HG03520 (cell line): ENCODE measurements around the gene DNM1.

Experiments used
- ATAC-seq: cut with Tn5 transposase; IDR thresholded peaks from one replicate; pipeline ENCODE4 v1.9.1; 2021; ENCODE audit warnings: mild to moderate bottlenecking, moderate library complexity; ENCODE audit not compliant: unreplicated experiment

The DNM1 gene

DNA sequence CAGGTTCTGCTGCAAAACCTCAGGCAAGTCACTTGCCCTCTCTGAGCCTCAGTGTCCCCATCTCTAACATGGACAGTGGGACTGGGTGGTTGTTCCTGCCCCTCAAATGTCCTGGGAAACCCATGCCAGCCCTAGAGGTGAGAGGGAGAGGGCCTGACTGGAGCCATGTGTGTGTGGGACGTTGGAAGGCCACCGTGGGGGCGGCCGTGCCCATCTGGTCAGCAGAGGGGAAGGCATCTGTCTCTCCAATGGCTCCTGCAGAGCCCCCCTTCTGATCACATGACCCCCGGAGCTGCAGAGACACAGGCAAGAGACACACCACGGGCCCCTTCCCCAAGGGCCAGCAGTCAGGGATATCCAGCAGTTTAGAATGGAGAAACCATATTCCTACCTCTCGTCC lies 1.7 kb downstream of the DNM1 start:
- no peak for ATAC-seq

DNA sequence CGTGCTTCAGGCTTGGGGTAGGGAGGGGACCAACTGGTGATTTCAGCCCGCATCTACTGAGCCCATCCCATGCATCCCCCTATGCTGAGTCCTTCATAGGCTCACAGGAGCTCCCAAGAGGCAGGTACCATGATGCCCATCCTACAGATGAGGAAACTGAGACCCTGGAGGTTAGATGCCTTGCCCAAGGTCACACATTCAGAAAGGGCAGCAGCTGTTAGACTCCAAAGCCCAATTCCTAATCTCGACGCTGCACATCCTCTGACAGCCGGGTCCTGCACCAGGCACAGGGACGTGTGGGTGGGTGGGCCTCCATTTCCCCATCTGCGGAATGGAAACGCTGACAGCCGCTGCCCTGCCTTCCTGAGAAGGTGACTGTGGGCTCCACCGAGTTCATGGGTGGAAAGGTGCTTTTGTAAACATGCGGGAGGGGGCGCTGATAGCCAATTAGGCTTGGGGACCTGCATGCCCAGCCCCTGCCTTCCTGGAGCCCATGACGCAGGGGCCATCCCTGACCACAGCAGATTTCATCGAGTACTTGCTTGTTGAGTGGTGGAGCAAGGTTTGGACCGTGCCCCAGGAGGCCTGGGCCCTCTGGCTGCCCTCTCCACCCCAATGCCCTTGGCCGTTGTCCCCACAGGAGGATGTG lies 2.2 kb downstream of the DNM1 start:
- ATAC-seq, result no peak

DNA sequence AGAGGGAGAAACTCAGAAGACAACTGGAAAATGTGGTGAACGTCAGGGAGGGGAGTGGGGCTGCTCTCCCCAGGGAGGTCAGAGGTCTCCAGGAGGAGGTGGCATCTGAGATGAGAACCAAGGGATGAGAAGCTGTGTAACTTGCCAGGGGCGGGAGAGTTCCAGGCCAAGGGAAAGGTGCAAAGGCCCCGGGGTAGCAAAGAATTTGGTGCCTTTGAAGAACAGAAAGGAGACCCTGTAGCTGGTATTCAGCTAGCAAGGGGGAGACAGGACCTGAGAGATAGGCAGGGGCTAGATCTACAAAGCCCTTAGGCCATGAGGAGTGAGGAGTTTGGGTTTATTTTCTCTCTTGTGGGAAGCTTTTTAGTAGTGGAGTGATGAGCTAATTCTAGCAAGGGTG lies 3.3 kb downstream of the DNM1 start:
- ATAC-seq, result no peak

DNA sequence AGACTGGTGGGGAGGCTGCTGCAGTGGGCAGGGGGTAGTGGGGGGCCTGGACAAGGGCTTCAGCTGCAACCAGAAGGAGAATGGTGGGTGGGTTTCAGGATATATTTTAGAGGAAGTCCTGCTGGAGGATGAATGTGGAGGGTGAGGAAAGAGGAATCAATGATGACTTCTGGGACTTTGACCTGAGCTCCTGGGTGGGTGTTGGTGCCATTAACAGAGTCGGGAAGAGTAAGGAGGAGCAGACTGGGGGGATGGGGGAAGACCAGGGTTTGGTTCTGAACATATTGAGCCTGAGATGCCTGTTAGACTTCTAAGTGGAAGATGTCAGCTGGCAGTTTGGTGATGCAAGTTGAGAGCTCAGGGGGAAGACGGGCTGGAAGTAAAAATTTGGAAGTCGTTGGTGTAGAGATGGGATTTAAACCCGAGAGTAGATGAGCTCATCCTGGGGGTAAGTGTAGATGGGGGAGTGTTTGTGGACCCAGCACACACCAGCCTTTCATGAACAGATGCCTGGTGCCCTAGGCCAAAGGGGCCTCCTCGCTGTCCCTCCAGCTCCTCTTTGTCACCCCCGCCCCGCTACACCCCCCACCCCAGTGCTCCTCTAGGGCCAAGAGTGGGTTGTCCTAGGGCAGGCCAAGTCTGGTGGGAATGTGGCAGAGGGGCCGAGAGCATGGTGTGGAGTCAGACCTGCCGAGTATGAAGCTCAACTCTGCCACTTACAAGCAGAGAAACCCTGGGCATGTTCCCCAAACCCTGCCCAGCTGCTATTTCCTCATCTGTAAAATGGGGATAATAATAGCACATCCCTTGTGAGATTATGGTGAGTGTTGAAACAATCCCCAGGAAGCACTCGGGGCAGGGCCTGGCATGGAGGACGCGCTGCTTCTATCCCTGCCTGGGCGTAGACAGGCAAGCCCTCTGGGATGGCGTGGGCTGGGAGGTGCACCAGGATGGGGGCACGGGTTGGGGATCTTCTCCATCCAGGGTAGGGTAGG lies 4.0 kb downstream of the DNM1 start:
- no peak for ATAC-seq

DNA sequence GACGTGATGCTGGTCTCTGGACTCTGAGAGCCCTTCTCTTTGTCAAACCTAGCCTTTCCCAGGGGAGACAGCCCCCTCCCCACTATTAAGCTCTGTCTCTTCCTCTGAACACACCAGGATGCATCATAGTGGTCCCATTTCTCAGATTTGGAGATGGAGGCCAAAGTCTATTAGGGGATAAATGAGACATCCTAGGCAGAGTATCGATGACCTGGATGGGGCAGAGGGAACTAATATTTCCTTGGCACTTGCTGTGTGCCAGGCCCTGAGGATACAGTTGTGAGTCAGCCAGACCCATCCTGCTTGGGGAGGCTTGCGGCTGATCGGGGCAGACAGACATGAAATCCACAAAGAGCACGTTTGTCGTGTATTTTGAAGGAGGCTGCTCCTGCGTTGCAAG lies 5.2 kb downstream of the DNM1 start:
- no peak for ATAC-seq

DNA sequence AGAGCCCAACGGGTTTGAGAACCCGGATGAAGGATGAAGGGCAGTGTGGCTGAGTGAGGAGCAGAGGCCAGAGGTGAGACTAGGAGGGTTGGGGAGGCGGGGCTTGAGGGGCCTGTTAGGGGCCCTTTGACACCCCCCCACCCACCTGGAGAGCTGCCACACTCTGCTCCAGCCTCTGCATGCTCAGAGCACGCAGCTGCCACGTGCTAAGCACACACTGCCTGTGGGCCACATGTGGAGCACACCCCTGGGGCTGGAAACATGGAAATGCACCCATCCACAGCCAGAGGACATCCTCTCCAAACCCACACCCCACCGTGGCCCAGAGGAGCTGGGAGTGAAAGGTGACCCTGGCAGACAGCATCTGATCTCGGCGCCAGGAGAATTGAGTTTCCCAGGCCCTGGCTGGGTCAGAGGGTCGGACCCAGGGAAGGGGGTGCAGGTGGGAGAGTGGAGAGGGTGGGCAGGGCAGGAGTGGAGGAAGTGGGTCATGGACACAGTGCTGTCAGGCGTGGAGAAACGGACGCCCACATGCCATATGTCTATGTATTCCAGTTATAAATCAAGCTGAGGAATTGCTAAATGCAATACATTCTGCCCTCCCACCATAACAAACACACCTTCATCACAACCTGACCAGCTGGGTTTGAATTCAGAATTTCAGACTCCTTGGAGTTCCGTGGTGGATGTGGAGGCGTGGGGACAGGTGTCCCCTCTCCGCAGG lies 5.9 kb downstream of the DNM1 start:
- no peak for ATAC-seq

DNA sequence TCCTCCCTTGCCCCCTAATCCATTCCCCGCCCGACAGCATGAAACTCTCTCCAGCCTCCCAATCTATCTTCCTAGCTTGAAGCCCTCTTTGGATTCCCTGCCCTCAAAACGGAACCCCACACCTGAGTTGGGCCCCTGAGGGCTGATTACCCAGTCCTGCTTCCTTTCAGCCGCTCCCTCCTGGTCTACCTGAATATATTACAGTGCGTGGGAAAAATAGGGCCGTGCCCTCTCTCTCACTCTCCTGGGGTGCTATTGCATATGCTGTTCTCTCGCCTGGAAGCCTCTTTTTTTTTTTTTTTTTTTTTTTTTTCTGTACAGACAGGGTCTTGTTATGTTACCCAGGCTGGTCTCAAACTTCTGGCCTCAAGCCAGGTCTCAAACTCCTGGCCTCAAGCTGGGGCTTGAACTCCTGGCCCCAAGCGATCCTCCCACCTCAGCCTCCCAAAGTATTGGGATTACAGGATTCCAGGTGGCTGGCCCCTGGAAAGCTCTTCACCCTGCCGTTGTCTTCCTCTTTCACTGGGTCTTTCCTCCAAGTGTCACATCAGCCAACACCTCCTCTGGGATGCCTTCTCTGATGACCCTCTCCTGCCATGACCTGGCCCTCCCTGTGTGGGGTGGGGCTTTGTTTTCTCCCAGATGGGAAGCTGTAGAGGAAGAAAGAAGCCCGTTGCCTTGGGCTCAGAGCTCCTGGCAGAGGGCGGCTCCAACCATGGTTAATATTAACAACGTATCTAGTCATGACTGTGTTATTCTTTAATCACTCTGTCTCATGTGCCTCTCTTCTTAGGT lies 8.2 kb downstream of the DNM1 start:
- no peak for ATAC-seq

DNA sequence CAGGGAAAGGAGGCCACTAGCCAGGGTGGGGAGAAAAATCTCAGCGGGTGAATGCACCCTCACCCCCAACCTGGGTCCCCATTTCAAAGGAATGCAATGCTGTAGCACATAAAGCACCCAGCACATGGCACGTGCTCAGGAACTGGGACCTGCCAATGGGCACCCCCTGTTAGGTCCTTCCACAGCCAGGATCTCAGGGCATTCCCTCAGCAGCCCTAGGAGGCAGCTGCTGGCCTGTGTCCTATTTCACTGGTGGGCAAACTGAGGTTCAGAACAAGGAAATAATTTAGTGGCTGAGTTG lies 8.8 kb downstream of the DNM1 start:
- ATAC-seq, result no peak

DNA sequence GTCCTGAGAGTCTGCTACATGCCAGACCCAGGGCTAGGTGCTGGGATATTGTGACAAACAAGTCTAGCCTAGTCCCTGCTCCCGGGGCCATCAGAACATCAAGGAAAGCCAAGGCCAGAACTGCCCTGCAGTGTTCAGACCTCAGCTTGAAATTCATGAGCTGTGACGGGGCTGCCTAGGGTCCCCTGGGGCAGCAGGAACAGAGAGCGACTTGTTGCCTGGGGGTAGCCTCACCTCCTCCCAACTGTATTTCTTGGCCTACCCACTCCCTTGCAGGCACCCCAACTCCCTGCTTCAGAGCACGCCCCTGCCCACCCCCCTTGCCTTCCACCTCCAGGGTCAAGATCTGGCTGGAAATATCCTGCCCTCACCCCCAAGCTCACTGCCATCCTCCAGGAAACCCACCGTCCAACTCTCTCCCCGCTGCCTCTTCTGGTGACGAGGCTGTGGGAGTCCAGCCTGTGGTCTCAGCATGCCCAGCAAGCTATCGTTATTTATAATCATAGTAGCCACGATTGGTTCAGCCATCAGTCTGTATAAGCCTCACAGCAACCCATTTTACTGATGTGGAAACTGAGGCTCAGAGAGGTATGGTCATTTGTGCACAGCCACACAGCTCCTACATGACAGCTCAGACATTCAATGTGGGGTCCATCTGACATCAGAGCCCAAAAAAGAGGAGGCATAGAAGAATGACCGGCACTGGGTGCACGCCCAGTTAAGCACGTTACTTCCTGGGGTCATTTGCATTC lies 10.7 kb downstream of the DNM1 start:
- no peak for ATAC-seq

DNA sequence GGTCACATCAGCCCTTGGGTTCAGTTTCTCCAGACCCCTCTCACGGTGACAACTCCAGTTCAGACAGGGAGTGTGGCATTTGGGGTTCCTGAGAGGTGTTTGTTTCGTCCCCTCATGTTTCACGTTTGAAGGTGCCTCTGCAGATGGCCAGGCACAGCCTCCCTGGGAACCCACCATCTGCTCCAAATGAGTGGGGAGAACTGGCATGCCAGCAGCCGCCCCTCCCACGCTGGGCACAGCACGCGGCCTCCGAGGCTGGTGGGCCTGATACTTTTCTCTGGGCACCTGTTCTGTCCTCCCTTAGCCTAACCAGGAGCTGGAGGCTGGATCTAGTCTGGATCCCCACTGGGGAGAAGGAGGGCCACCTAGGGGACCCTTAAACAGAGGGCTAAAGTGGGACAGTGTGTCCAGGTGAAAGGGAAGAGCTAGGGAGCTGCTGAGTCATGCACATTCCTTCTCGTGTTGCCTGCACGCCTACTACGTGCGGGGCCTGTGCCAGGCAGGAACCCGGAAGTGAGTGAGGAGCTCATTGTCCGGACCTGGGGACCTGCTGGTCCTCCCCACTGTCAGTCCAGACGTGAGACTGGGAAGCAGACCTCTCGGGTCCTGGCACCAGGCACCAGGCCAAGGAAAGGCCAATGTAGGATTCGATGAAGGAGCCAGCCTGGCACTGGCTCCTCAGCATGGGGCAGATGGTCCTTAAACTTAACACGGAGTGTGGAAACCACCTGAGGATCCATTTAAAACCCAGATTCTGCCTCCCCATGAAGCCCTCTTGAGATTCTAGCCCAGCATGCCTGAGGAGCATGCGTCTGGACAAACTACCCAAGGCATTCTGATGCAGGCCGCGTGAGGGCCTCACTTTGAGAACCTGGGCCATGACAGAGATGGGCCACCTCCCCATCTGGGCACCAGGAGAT lies 11.7 kb downstream of the DNM1 start:
- ATAC-seq, result no peak

DNA sequence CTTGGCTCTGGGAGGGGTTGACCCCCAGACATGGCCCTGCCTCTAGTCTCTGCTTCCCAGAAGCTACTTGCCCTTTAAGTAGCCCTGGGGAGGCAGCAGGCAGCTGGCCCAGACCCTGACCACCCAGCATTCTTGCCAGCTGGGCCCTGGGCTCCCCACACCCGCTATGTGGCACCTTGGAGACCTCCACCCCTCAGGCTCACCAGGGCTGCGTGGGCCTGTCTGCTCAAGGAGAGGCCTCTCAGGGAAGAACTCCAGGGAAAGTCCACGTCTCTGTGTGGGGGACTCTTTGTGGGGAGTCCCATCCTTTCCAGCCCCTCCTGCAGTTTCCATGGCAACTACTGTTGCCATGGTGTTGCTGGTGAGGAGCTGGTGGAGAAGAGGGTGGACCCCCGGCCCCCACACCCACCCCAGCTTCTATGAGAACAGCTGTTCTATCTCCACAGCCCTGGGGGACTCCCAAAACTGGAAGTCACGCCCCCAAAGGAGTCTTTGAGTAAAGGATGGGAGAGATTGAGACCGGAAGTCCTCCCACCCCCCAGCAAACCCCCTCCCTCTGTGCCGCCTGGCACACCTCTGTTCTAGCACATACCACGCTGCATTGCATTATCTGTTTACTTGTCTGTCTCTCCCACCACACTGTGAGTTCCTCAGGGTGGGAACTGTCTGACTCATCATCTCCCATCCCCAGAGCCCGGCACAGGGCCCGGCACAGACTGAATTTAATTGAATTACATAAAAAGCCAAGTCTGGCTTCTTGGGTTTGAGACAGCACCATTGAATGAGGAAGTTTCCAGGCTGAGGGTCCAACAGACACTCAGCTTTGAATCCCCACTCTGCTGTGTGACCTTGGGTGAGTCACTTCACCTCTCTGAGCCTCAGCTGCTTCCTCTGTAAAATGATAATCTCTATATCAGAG lies 12.6 kb downstream of the DNM1 start:
- no peak for ATAC-seq

DNA sequence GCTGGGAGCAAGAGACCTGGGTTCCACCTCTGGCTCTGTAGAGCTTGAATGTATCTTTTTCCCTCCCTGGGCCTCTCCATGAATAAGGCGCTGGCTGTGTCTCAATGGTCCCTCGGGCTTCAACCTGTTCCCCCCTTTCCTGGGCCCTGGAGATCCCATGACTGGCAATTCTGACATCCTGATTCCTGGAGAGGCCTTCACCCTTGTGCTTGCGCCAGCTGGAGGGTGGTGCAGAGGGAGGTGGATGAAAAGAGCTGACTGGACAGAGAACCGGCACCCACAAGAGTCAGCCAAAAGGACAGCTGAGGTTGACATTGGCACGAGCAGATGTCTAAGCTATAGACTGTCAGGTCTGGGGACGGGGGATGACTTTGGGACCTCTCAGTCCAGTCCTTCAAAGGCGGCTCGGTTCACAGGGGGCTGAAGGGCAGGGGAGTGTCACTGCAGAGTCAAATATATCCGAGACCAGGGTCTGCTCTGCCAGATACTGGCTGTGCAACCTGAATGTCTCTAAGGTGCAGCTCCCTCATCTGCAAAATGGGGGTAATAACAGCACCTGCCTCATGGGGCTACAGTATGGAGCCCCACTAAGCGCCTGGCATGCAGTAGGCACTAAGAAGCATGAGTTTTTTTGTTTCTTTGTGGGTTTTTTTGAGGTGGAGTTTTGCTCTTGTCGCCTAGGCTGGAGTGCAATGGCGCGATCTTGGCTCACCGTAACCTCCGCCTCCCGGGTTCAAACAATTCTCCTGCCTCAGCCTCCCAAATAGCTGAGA lies 13.8 kb downstream of the DNM1 start:
- no peak for ATAC-seq

DNA sequence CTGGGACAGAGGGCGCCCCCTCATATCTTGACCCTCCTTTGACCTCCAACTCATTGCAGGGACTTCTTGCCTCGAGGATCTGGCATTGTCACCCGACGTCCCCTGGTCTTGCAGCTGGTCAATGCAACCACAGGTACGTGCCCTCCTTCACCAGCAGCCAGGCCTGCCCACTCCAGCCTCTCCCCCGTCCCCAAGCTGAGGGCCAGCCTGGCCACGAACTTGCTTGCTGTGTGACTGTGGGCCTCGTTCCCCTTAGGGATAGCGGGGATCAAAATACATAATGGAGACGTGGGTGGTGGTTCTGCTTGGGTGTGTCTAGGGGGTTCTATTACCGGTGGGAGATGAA lies 15.0 kb downstream of the DNM1 start:
- no peak for ATAC-seq

DNA sequence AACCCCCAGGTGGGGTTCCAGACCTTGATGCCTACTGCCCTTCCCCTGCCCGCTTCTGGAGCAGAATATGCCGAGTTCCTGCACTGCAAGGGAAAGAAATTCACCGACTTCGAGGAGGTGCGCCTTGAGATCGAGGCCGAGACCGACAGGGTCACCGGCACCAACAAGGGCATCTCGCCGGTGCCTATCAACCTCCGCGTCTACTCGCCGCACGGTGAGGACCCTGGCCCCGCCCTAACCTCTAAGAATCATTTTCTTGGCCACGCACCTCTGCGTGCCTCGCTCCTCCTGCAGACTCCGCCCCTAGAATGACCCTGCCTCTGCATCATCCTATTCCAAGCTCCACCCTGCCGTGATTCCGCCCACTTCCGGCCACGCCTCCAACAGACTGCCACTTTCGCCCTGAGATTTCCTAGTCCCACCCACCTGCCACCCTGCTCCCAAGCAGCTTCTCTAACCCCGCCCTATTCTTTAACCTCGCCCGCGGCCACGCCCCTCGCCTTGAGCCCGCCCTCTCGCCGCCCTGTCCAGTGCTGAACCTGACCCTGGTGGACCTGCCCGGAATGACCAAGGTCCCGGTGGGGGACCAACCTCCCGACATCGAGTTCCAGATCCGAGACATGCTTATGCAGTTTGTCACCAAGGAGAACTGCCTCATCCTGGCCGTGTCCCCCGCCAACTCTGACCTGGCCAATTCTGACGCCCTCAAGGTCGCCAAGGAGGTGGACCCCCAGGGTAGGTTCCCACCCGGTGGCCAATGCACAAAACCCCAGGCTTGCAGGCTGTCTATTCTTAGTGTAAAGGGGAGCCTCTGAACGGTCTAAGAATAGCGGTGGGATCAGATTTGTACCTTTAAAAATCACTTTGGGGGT lies 15.6 kb downstream of the DNM1 start:
- ATAC-seq, result peak; percentile 88

DNA sequence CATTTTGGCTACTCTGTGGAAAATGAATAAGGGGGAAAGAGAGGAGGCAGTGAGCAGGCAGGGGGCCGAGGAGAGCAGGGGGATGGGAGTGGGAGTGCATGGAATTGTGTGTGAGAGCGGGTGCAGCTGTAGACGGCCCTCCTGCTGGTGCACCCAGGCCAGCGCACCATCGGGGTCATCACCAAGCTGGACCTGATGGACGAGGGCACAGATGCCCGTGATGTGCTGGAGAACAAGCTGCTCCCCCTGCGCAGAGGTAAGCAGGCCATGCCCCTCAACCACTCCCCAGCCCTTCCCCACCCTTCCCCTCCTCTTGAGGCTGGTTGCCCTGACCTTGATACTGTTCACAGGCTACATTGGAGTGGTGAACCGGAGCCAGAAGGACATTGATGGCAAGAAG lies 16.7 kb downstream of the DNM1 start:
- ATAC-seq, result no peak

DNA sequence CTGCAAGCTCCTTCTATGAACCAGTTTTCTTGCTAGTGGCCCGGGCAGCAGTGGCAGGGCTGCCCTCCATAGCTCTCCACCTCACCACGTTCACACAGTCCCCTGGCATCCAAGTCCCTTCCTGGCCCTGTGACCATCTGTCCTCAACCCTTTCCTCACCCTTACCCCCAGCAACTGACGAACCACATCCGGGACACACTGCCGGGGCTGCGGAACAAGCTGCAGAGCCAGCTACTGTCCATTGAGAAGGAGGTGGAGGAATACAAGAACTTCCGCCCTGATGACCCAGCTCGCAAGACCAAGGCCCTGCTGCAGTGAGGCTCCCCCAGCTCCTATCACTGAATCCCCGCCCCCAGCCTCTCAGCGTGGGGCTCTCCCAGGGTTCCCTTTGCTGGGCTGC lies 18.8 kb downstream of the DNM1 start:
- ATAC-seq, result no peak
